HepG2 (cell line): Measurements from ENCODE around the gene ZXDC. TPM values are rescaled to one million over a fixed set of nuclear protein-coding genes. Genes with fewer than 3 reads are reported as not detected.

ENCODE experiments used
- CENPBD1 ChIP-seq: sonication (generic); formaldehyde crosslinking; IDR thresholded peaks from 2 replicates; pipeline ENCODE4 v1.8.0; 2022; ENCODE audit warnings: missing genetic modification reagents, low read depth, mild to moderate bottlenecking, borderline replicate concordance
- FOXA1 ChIP-seq, 2 experiments: fragments of 450-650 bp in 1 of 2; sonication (generic) in 1 of 2; formaldehyde crosslinking in 1 of 2; IDR thresholded peaks; 2 replicates each; pipeline versions ENCODE4 v1.4.0 to v1.6.1; 2016 to 2020; ENCODE audit warnings: missing genetic modification reagents in 1 of 2
- GABPB1 ChIP-seq: IDR thresholded peaks from 2 replicates; pipeline ENCODE4 v1.6.1; 2016; ENCODE audit warnings: mild to moderate bottlenecking, missing genetic modification reagents, moderate library complexity, missing compliant biosample characterization
- HIVEP1 ChIP-seq: sonication (generic); formaldehyde crosslinking; IDR thresholded peaks from 2 replicates; pipeline ENCODE4 v1.4.0; 2020; ENCODE audit warnings: mild to moderate bottlenecking, missing genetic modification reagents
- ISL2 ChIP-seq: sonication (generic); formaldehyde crosslinking; IDR thresholded peaks from 2 replicates; pipeline ENCODE4 v1.5.0; 2020; ENCODE audit warnings: missing genetic modification reagents
- KMT2A ChIP-seq: sonication (generic); formaldehyde crosslinking; IDR thresholded peaks from 2 replicates; pipeline ENCODE4 v1.4.0; 2020; ENCODE audit warnings: missing genetic modification reagents
- NCOR1 ChIP-seq: fragments of 200-600 bp; sonication (generic); IDR thresholded peaks from 2 replicates; pipeline ENCODE4 v1.7.0; 2017; ENCODE audit warnings: antibody characterized with exemption, low read length, borderline replicate concordance
- NFE2L1 ChIP-seq: sonication (generic); formaldehyde crosslinking; IDR thresholded peaks from 2 replicates; pipeline ENCODE4 v1.4.0; 2020; ENCODE audit warnings: missing genetic modification reagents, mild to moderate bottlenecking, borderline replicate concordance
- POGK ChIP-seq: sonication (generic); formaldehyde crosslinking; conservative IDR thresholded peaks from 2 replicates; pipeline ENCODE4 v1.8.0; 2022; ENCODE audit warnings: mild to moderate bottlenecking, moderate library complexity, missing genetic modification reagents
- RFXANK ChIP-seq: IDR thresholded peaks from 2 replicates; pipeline ENCODE4 v1.6.1; 2016
- ZFAT ChIP-seq: sonication (generic); formaldehyde crosslinking; conservative IDR thresholded peaks from 2 replicates; pipeline ENCODE4 v1.8.1; 2023; ENCODE audit warnings: missing genetic modification reagents, inconsistent platforms
- ZNF354B ChIP-seq: sonication (generic); formaldehyde crosslinking; IDR thresholded peaks from 2 replicates; pipeline ENCODE4 v1.8.0; 2022; ENCODE audit warnings: mild to moderate bottlenecking, missing genetic modification reagents
- ZNF703 ChIP-seq: sonication (generic); formaldehyde crosslinking; IDR thresholded peaks from 2 replicates; pipeline ENCODE4 v1.5.1; 2020; ENCODE audit warnings: missing genetic modification reagents, mild to moderate bottlenecking, moderate library complexity, borderline replicate concordance
- ZNF704 ChIP-seq: sonication (generic); formaldehyde crosslinking; IDR thresholded peaks from 2 replicates; pipeline ENCODE4 v1.8.1; 2023; ENCODE audit warnings: mild to moderate bottlenecking, inconsistent platforms, moderate library complexity, missing genetic modification reagents, borderline replicate concordance
- polyA plus RNA-seq, 8 experiments: library from polyadenylated mRNA; depleted of rRNA in 3 of 8; stranded (reverse) in 7 of 8; unstranded in 1 of 8; fragments of >200 nt; fragmentation: Illumina TruSeq in 4 of 8; extraction: Trizol in 4 of 8; gene quantifications; 2 replicates each; pipeline versions ENCODE4 v1.2.1 to v1.2.3, GENCODE V29; 2011 to 2016; ENCODE audit warnings: low read depth in 4 of 8, missing spikeins in 1 of 8, mixed read lengths in 1 of 8; ENCODE audit not compliant: insufficient read depth in 1 of 8
- total RNA-seq, 5 experiments: library from RNA; depleted of rRNA; stranded (reverse); fragments of >200 nt; fragmentation: Illumina TruSeq; extraction: Trizol; gene quantifications; 2 replicates each; pipeline ENCODE4 v1.2.3, GENCODE V29; 2016; ENCODE audit warnings: low read depth in 1 of 5
- TF ChIP-seq, protein P1 (sequence below): IDR thresholded peaks from 2 replicates; pipeline ENCODE4 v1.4.0; 2020; ENCODE audit warnings: mild to moderate bottlenecking, missing genetic modification reagents
- TF ChIP-seq, protein P2 (sequence below): sonication (generic); formaldehyde crosslinking; IDR thresholded peaks from 2 replicates; pipeline ENCODE4 v1.8.0; 2022; ENCODE audit warnings: missing genetic modification reagents, mild to moderate bottlenecking, borderline replicate concordance
- TF ChIP-seq, protein P3 (sequence below), 2 experiments: sonication (generic) in 1 of 2; formaldehyde crosslinking in 1 of 2; IDR thresholded peaks; 2 replicates each; pipeline versions ENCODE4 v1.5.1 to v1.6.1; 2011 to 2020; ENCODE audit warnings: borderline replicate concordance in 1 of 2, low read depth in 1 of 2, low read length in 1 of 2, mild to moderate bottlenecking in 1 of 2, missing genetic modification reagents in 1 of 2, moderate library complexity in 1 of 2

ZXDC gene
- total and polyA plus RNA-seq, 2 of the 13 experiments (the other 11 are each of a cell fraction or from before 2014, with no cell fraction given) = 17.6 to 21.2 TPM

GRCh38 chr3:126389112-126389793 lies 86.4 kb downstream of the ZXDC start (continued):
- TF ChIP-seq, protein P1, sequence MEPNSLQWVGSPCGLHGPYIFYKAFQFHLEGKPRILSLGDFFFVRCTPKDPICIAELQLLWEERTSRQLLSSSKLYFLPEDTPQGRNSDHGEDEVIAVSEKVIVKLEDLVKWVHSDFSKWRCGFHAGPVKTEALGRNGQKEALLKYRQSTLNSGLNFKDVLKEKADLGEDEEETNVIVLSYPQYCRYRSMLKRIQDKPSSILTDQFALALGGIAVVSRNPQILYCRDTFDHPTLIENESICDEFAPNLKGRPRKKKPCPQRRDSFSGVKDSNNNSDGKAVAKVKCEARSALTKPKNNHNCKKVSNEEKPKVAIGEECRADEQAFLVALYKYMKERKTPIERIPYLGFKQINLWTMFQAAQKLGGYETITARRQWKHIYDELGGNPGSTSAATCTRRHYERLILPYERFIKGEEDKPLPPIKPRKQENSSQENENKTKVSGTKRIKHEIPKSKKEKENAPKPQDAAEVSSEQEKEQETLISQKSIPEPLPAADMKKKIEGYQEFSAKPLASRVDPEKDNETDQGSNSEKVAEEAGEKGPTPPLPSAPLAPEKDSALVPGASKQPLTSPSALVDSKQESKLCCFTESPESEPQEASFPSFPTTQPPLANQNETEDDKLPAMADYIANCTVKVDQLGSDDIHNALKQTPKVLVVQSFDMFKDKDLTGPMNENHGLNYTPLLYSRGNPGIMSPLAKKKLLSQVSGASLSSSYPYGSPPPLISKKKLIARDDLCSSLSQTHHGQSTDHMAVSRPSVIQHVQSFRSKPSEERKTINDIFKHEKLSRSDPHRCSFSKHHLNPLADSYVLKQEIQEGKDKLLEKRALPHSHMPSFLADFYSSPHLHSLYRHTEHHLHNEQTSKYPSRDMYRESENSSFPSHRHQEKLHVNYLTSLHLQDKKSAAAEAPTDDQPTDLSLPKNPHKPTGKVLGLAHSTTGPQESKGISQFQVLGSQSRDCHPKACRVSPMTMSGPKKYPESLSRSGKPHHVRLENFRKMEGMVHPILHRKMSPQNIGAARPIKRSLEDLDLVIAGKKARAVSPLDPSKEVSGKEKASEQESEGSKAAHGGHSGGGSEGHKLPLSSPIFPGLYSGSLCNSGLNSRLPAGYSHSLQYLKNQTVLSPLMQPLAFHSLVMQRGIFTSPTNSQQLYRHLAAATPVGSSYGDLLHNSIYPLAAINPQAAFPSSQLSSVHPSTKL (CRISPR knock-in tag) = peak; percentile 74
- TF ChIP-seq NCOR1 (no peak), ZFAT (no peak), ZNF354B (CRISPR knock-in tag) (no peak), GABPB1 (CRISPR knock-in tag) (peak; percentile 78), ISL2 (CRISPR knock-in tag) (peak; percentile 82), CENPBD1 (CRISPR knock-in tag) (no peak; the same call in 1 of the 2 replicates), NFE2L1 (no peak), POGK (CRISPR knock-in tag) (peak; percentile 94), ZNF703 (CRISPR knock-in tag) (no peak), ZNF704 (CRISPR knock-in tag) (peak; percentile 84), KMT2A (CRISPR knock-in tag) (peak; percentile 57; the same call in 1 of the 2 replicates), RFXANK (CRISPR knock-in tag) (no peak), HIVEP1 (peak; percentile 67; the same call in 1 of the 2 replicates), FOXA1 (IDR thresholded peaks at IDR 0.05) (no peak), FOXA1 (CRISPR knock-in tag; IDR thresholded peaks at IDR 0.05) (peak; percentile 93)
- TF ChIP-seq, protein P2, sequence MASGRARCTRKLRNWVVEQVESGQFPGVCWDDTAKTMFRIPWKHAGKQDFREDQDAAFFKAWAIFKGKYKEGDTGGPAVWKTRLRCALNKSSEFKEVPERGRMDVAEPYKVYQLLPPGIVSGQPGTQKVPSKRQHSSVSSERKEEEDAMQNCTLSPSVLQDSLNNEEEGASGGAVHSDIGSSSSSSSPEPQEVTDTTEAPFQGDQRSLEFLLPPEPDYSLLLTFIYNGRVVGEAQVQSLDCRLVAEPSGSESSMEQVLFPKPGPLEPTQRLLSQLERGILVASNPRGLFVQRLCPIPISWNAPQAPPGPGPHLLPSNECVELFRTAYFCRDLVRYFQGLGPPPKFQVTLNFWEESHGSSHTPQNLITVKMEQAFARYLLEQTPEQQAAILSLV (CRISPR knock-in tag) = no peak; the same call in 1 of the 2 replicates
- TF ChIP-seq, protein P3, sequence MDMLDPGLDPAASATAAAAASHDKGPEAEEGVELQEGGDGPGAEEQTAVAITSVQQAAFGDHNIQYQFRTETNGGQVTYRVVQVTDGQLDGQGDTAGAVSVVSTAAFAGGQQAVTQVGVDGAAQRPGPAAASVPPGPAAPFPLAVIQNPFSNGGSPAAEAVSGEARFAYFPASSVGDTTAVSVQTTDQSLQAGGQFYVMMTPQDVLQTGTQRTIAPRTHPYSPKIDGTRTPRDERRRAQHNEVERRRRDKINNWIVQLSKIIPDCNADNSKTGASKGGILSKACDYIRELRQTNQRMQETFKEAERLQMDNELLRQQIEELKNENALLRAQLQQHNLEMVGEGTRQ (IDR thresholded peaks at IDR 0.05; ENCODE audit: low read depth, low read length) = no peak
- TF ChIP-seq, protein P3 (CRISPR knock-in tag; IDR thresholded peaks at IDR 0.05; ENCODE audit: borderline replicate concordance) = no peak
